ENCODE measurements around the gene SSH3.

Gene SSH3

GRCh38 chr11:67268081-67268961 lies 35.0 kb upstream of the SSH3 start:
- no peak for DNase-seq

DNA sequence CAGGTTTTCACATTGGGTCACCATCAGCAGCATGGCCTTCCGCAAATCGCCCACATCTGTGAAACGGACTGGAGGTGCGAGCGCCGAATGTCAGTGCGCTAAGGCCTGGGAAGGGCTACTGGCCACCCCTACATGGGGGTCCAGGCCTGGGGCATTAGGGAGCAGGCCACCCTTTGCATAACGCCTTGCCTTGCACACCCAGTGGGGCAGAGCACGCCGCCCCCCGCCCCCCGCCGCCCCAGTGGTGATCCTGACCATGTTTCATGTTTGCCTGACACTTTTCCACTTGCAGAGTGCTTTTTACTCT lies 34.4 kb upstream of the SSH3 start:
- no peak for DNase-seq

- DNase-seq: no peak
These were observed 33.7 kb upstream of the SSH3 start for GRCh38 chr11:67269401-67270255.

GRCh38 chr11:67270256-67271204 lies 32.8 kb upstream of the SSH3 start:
- DNase-seq: no peak

DNA sequence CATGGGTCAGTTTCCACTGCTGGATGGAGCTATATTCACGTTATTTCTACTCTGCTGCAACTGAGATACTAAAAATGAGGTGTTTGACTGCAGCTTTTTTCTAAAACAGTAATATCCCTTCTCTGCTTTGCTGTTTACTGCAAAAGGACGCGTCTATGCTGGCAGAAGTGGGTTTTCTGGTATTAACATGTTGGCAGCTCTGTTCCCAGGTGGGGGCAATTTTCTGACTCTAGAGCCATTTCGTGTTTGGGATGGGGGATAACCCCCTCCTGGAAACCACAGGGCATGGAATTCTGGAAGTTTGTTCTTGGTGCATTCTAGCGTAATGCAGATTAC lies 32.2 kb upstream of the SSH3 start:
- DNase-seq: no peak

- DNase-seq: no peak
These were observed 31.6 kb upstream of the SSH3 start for GRCh38 chr11:67271541-67272284.

GRCh38 chr11:67272327-67273259 lies 30.7 kb upstream of the SSH3 start:
- no peak for DNase-seq

GRCh38 chr11:67273260-67273990 lies 29.9 kb upstream of the SSH3 start:
- DNase-seq: no peak

DNA sequence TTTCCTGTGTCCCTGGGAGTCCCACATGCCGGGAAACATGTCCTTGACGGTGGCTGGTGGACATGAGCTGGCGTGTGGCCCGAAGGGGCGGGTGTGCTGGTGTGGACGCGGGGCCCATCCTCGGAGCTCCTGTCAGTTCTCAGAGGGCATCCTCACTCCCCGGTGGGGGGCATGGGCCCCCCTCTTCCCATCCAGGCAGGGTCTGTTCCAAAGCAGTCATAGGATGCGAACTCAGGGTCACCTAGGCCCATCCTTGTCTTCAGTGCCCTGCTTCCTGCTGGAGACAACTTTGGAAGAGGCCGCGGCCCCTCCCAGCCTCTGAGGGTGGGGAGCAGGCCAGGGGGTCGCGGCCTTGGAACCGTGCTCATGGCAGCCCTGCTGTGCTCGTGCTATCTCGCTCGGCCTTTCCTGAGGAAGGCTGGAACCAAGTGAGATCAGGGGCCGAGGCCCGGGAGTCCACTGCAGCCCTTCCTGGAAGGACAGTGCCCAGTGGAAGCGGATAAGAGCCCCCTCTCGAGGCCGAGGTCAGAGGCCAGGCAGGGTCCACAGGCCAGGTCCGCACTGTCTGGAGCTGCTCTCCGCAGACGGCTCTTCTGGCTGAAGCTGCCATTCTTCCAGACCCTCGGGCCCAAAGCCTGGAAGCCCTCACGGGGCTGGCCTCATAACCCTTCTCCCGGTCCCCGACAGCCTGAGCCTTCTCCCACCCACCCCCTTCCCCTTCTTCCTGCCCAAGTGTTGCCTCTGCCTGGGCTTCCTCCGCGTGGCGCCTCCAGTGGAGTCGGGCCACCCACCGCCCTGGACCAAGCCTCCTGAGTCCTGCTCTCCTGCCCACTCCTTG lies 28.3 kb upstream of the SSH3 start:
- no peak for DNase-seq

DNA sequence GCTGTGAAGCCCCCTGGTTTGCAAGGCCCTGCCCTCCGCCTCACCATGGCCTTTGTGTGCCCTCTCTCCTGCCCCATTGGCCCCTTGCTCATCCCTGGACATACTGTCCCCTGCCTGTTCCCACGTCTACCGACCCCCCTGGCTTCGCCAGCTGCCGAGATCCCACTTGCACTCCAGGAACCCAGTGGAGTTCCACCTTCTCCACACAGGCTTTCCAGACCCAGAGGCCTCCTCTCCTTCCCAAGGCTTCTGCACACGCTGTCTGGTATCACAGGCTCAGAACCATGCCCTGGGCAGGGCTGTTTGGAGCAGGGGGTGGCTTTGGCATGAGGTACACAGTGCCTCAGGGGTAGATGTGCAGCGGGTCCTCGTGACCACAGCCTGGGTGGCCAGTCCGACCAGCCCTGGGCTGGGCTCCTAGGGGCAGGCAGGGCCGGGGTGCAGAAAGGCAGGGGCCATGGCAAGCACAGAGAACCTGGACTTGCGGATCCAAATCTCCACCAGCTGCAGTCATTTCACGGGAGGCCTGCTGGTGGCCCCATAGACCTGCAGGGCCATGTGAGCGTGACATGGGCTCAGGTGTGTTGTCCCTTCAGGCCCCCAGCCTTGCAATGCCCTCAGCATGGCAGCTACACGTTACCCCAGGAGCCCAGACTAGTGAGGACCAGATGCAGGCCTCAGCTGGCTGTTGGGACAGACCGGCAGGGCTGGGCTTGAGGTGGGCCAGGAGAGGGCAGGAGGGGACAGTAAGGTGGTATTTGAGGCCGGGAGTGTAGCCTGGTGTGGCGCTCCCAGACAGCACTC lies 27.5 kb upstream of the SSH3 start:
- no peak for DNase-seq

DNA sequence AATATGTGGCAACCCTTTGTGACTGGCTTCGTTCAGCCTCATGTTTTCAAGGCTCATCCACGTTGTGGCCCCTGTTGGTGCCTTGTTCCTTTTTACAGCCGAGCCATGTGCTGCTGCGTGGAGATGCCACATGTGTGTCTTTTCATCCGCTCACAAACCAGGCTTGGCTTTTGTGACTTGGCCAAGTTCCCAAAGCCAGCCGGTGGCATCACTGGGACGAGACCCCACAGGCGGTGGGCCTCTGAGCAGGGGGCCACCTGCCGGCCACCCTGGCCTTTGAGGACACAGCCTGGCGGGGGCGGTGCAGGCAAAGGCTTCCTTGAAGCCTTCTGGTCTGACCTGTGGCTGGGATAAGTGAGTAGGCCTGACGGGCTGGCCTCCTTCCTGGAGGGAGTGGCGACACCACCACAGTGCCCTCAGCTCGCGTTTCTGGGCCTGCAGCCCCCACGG lies 26.5 kb upstream of the SSH3 start:
- DNase-seq: no peak

DNA sequence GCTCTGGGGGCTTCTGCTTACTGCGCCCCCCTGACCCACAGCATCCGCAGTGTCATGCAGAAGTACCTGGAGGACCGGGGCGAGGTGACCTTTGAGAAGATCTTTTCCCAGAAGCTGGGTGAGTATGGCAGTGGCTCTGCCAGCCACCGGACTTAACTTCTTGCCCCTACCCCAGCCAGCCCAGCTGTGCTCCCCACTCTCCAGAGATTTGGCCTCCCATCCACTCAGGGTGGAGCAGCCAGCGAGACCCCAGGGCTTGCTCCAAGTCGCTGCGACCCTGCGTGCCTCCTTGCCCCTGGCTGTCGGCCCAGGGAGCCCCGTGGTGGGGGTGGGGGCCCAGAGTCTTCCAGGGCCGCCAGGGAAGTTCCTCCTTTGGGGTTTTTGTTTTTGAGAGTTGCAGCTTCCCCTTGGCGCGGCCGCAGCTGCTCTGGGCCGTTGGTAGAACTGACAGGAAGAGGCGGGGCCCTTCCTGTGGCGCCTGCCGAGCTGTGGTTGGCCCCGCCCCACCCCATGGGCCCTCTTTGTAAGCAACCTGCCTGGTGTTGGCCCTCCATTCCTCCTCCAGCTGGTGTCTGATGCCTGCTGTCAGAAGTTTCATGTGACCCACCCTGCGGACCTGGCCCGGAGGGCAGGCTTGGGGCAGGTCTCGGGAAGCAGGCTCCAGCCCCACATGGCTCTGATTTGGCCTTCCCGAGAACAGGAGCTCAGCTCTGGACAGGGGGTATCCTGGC lies 25.9 kb upstream of the SSH3 start:
- DNase-seq: no peak

- DNase-seq: no peak
These were observed 25.0 kb upstream of the SSH3 start for GRCh38 chr11:67278135-67278938.

DNA sequence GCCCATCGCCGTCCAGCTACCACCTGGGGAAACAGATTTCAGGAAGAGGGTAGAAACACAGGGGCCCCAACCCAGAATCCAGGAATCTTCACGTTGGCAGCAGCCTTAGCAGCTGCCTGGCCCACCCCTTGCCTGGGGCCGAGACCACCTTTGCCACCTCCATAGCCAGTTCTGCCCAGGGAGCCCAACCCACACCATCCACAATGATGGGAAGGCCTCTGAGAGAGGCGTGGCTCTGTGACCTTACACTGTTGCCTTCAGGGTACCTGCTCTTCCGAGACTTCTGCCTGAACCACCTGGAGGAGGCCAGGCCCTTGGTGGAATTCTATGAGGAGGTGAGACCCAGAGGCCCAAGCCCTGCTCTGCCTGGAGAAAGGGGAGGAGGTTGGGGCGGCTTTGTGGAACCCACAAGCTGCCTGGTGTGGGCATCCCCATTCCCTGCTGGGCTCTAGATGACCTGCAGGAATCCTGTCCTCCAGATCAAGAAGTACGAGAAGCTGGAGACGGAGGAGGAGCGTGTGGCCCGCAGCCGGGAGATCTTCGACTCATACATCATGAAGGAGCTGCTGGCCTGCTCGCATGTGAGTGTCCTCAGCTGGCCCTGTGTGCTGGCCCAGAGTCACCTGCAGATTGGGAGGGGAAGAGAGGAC lies 24.3 kb upstream of the SSH3 start:
- no peak for DNase-seq

DNA sequence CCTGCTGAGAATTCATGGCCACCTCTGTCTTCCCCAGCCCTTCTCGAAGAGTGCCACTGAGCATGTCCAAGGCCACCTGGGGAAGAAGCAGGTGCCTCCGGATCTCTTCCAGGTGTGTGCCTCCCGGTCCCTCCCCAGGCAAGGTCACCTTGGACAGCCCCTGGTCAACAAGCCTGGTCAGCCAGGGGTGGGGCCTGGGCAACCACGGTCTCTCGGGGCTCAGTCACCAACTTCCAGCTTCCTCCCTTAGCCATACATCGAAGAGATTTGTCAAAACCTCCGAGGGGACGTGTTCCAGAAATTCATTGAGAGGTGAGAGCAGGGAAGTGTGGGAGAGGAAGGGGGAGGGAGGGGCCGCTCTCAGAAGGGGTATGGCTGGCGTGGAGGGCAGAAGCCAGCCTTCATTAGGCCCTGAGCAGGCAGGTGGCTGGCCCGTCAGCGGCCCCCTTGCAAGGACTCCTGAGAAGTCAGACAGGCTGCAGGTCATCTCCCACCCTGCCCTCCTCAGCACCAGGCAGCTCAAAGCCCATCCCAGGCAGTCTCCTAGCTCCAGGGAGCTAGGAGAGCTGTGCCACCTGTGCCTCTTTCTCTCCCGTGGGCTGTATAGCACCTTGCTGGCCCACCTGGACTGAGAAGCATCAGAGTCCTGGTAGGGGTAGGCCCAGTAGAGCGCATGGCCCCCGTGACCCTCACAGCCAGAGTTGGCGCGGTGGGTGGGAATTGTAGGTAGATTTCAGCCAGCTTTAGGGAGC lies 23.6 kb upstream of the SSH3 start:
- no peak for DNase-seq

DNA sequence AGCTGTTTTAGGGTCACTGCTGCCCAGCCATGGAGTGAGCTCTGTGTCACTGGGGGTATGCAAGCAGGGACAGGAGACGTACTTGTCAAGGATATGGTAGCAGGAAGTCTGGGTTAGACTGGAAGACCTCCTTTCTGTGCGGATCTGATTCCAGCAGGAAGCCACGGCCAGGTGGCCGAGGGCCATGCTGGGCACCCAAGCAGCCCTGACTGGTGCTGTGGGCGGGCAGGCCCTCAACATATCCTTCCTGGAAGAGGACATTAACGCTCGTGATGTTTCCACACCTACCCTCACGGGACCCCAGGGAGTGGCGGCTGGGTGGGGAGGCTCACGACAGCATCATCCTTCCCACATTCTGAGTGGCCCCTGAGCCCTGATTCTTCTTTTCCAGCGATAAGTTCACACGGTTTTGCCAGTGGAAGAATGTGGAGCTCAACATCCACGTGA lies 23.0 kb upstream of the SSH3 start:
- DNase-seq: no peak
